Measurements from ENCODE around the gene ULBP1.
"Not testable (repeated sequence)": the region's sequence is repeated elsewhere in the genome, so short reads cannot be mapped to it uniquely, and the experiment has no call there.

Gene ULBP1

DNA sequence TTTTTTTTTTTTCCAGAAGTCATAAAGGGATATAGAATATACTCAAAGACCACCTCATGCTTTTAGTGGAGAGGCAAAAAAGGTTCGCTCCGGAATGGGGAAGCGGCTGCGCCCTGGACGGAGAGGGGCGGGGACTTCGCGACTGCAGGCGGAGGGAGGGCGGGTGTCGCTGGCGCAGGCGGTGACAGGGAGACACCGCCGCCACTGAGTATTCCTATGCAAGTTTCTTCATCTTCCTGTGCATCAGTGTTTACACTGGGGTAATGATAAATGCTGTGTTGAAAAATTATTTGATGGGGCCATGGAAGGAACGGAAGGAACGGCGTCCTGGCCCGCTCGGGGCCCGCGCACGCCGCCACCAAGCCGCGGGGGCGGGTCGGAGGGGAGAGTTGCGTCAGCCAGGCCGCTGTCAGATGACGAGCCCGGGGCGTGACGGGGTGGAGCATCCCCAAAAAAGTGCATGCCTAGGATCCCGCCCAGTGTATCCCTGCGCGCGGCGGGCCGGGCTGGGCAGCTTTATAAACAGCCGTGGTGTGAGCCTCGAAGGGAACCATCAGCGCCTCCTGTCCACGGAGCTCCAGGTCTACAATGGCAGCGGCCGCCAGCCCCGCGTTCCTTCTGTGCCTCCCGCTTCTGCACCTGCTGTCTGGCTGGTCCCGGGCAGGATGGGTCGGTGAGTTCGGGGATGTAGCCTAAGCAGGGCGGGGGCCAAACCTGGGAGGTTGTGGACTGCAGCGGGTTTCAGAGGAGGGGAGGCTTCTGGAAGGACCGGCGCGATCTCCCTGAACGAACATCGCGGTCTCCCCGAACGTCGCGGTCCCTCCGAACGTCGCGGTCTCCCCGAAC is at the start of gene ULBP1:
Gene ULBP1 (plus strand): TSS at position 482 of the 846 bp plus-strand sequence. CDS start 107 bp downstream, at position 589.
- peak within 1 kb of the TSS; percentile 70 for H3K27ac Mint-ChIP-seq
- H3K36me3 Mint-ChIP-seq: no peaks in the 10 kb centered on the region
- DNase-seq: peak; percentile 88
- H3K27me3 Mint-ChIP-seq: peaks cover 99% of the 10 kb centered on the region
- CTCF ChIA-PET: no interaction called here
- H3K4me1 Mint-ChIP-seq: peaks cover 30% of the 10 kb centered on the region
- no peaks in the 10 kb centered on the region for H3K9me3 Mint-ChIP-seq
- peak within 1 kb of the TSS; percentile 72 for H3K4me3 Mint-ChIP-seq

DNA sequence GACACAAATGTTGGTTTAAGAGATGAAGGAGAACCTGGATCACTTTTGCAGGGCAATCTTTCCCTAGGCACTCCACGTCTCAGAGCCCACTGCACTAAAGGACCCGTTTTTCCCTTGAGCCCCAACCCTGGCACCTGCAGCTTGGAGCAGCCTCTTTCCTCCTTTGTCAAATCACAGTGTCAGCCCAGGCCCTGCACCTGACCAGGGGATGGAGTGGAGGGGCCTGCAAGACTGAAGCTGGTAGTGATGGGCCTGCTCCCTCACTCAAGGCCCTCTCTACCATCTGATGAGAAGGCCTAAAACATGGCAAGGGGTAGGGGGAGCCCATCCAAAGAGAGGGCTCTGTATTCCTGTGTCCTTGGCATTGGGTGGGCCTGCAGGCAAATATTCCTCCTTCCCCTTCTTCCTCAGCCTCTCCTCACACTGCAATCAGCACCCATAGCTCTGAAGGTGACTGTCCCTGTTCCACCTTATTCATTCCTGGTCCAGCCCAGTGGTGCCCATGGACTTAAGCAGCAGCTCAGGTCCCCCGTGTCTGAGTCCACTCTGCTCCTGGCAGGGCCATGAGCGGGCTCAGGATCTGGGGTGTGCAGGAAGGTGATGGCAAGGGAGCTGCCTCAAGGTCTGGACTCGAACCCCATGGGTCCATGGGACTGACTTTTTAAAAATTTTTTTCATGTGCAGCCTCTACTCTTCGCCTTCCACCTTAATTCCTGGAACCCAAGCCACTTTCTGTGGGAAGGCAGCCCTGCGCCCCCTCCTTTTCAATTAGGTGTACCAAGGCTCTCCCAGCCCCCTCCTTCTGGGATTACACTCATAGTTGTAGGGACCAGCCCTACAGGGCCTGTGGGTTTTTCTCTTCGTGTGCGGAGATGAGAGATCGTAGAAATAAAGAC is 47.5 kb upstream of the ULBP1 start:
- Mint-ChIP-seq H3K36me3 (no peaks in the 10 kb centered on the region), H3K27ac (no peak overlapping the region), H3K9me3 (no peaks in the 10 kb centered on the region), H3K4me3 (no peak overlapping the region), H3K4me1 (no peaks in the 10 kb centered on the region), H3K27me3 (peaks cover 63% of the 10 kb centered on the region)
- CTCF ChIA-PET: interaction anchor here (0.9 kb wide), 1 partner anchor 76 kb away, joined by 3 read pairs; no protein-coding TSS in a partner anchor
- DNase-seq: no peak

DNA sequence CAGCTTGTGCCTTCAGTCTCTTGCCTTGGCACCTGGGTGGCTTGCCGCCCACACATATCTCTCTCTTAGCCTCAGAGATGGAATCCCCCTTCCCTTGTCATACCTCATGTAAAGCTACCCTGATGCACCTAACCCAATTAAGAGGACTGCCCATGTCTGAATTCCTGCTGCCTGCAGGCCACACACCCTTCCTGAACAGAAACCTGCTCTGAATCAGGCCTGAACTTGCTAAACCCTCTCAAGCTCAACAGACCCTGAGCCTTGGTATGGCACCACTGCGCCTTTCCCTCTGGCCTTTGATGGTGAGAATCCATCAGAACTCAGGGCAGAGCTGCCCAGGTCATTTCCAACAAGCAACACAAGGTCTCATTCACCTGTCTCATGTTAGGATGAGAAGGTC is 46.1 kb upstream of the ULBP1 start:
- Mint-ChIP-seq H3K36me3 (no peaks in the 10 kb centered on the region), H3K9me3 (no peaks in the 10 kb centered on the region), H3K27ac (no peak overlapping the region), H3K27me3 (peaks cover 72% of the 10 kb centered on the region), H3K4me3 (no peak overlapping the region), H3K4me1 (peaks cover 6% of the 10 kb centered on the region)
- CTCF ChIA-PET: interaction anchor here (1.5 kb wide), 1 partner anchor 77 kb away, joined by 6 read pairs; no protein-coding TSS in a partner anchor
- no peak for DNase-seq

DNA sequence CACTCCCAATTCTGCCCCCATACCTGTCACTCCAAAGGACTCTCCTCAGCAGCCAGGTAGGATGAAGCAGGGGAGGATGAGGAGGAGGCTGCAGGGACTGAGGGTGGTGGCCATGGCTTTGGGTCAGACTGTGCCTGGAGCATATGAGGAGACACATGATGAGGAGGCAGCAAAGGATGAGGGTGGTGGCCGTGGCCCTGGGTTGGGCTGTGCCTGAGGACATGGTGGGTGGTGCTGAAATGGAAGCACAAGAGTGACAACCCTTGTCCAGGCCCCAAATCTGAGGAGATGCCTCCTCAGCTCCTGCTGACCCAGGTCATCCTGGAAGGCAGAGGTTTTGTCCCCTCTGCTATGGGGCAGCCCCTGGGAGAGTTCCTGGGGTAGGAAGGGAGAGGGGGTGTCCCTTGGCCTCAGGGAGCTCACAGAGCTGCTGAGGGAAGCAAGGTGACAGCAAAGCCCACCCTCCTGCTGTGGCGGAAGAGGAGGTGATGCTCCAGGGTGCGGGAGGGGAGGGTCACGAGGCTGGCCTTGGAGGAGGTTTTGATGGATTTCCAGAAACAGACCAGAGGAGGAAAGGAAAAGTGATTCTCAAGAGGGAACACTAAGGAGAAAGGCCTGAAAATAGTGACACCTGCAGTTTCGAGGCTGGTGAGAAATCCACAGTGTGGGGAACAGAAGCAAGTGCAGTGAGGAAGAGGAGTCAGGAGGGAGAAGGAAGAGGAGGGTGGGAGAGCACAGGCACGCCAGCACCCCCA is 45.4 kb upstream of the ULBP1 start:
- H3K27ac Mint-ChIP-seq: no peak overlapping the region
- H3K4me1 Mint-ChIP-seq: peaks cover 12% of the 10 kb centered on the region
- H3K36me3 Mint-ChIP-seq: no peaks in the 10 kb centered on the region
- no peak for DNase-seq
- H3K4me3 Mint-ChIP-seq: no peak overlapping the region
- peaks cover 72% of the 10 kb centered on the region for H3K27me3 Mint-ChIP-seq
- no peaks in the 10 kb centered on the region for H3K9me3 Mint-ChIP-seq
- CTCF ChIA-PET: interaction anchor here (1.5 kb wide), 1 partner anchor 78 kb away, joined by 6 read pairs; no protein-coding TSS in a partner anchor

- CTCF ChIA-PET, H3K9me3 Mint-ChIP-seq, H3K4me3 Mint-ChIP-seq, H3K27ac Mint-ChIP-seq, DNase-seq, H3K36me3 Mint-ChIP-seq: not testable (repeated sequence)
- Mint-ChIP-seq H3K4me1 (peaks cover 20% of the 10 kb centered on the region), H3K27me3 (peaks cover 72% of the 10 kb centered on the region)
Observed at GRCh38 chr6:149919126-149919833, 44.5 kb upstream of the ULBP1 start.

GRCh38 chr6:149919834-149920225 is 43.9 kb upstream of the ULBP1 start:
- H3K27me3 Mint-ChIP-seq: peaks cover 74% of the 10 kb centered on the region
- H3K9me3 Mint-ChIP-seq: no peaks in the 10 kb centered on the region
- DNase-seq: no peak
- H3K36me3 Mint-ChIP-seq: no peaks in the 10 kb centered on the region
- H3K4me3 Mint-ChIP-seq: no peak overlapping the region
- CTCF ChIA-PET: no interaction called here
- H3K27ac Mint-ChIP-seq: no peak overlapping the region
- H3K4me1 Mint-ChIP-seq: peaks cover 21% of the 10 kb centered on the region

DNA sequence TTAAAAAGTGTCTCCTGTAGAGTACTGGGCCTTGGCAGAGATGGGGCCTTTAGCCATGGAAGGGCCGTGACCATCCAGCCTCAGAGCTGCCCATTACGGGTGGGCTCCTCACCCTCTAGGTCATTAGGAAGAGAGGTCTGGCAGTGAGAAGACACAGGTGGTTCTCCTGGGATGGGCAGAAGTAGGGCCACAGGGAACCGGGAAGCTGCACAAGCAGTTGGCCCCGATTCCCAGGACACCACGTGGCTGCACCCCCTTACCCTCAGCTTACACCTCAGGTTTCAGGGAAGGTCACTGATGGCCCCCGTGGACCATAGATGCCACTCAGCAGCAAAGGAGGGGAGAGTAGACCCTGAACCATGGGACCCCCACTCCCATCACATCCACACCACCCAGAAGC is 42.4 kb upstream of the ULBP1 start:
- Mint-ChIP-seq H3K4me3 (no peak overlapping the region), H3K27me3 (peaks cover 84% of the 10 kb centered on the region), H3K27ac (no peak overlapping the region), H3K9me3 (no peaks in the 10 kb centered on the region), H3K4me1 (peaks cover 30% of the 10 kb centered on the region), H3K36me3 (no peaks in the 10 kb centered on the region)
- DNase-seq: no peak
- CTCF ChIA-PET: interaction anchor here (1.2 kb wide), 1 partner anchor 86 kb away, joined by 3 read pairs; no protein-coding TSS in a partner anchor

GRCh38 chr6:149922091-149922490 is 41.7 kb upstream of the ULBP1 start:
- H3K36me3 Mint-ChIP-seq, H3K27ac Mint-ChIP-seq, H3K9me3 Mint-ChIP-seq, CTCF ChIA-PET, DNase-seq: not testable (repeated sequence)
- Mint-ChIP-seq H3K27me3 (peaks cover 84% of the 10 kb centered on the region), H3K4me1 (peaks cover 31% of the 10 kb centered on the region), H3K4me3 (peak overlapping the region; percentile 7)

GRCh38 chr6:149922642-149923326 is 41.0 kb upstream of the ULBP1 start, which contains the start of gene RAET1G:
Gene RAET1G, minus strand, starts transcription at chr6:149923121. Its CDS starts 111 bp downstream, at chr6:149923010.
- CTCF ChIA-PET: no interaction called here
- H3K27ac Mint-ChIP-seq: no peak within 1 kb of the TSS
- peak within 1 kb of the TSS; percentile 73 for H3K4me3 Mint-ChIP-seq
- peaks cover 33% of the 10 kb centered on the region for H3K4me1 Mint-ChIP-seq
- H3K36me3 Mint-ChIP-seq: no peaks in the 10 kb centered on the region
- no peaks in the 10 kb centered on the region for H3K9me3 Mint-ChIP-seq
- H3K27me3 Mint-ChIP-seq: peaks cover 89% of the 10 kb centered on the region
- DNase-seq: peak; percentile 93

- Mint-ChIP-seq H3K4me1 (peaks cover 33% of the 10 kb centered on the region), H3K9me3 (no peaks in the 10 kb centered on the region), H3K27ac (no peak overlapping the region), H3K4me3 (peak overlapping the region; percentile 73), H3K27me3 (peaks cover 89% of the 10 kb centered on the region), H3K36me3 (no peaks in the 10 kb centered on the region)
- CTCF ChIA-PET: interaction anchor here (1.0 to 2.6 kb wide), 6 partner anchors 81 to 94 kb away, joined by 3 to 20 read pairs (median 6); no protein-coding TSS in a partner anchor
- no peak for DNase-seq
Observed at GRCh38 chr6:149923327-149923986, 40.3 kb upstream of the ULBP1 start.

DNA sequence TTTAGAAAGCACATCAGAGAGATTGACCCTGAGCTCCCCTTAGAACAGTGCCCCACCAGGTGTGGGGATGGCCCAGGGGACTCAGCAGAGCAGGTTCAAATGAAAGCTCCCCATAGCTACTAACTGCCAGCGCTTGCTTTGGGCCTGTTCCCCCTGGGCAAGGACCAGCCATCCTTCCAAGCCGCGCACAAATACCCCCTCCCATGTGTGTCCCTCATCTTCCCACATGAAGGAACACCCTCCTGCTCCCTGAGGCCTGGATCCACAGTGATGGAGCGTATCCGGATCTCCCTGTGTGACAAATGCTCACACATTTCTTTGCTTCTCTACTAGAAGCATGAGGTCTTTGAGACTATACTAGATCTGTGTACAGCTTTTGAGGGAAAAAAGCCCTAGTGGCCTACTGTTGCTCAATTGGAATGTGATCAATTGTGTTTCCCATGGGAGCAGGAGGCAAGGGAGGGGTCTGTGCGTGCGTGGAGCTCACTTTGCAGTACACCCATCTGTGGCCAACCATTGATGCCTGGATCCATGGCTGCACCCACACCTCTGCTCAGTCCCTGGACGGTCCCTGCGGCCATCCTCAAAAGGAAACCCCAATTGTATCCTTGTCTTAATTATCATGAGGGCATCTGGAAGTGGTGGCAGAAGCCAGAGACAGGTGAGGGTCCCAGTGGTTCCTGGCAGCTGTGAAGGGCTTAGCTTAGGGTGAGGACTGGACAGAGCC is 39.4 kb upstream of the ULBP1 start:
- H3K4me1 Mint-ChIP-seq: peaks cover 33% of the 10 kb centered on the region
- peak overlapping the region; percentile 5 for H3K4me3 Mint-ChIP-seq
- no peaks in the 10 kb centered on the region for H3K9me3 Mint-ChIP-seq
- H3K36me3 Mint-ChIP-seq: no peaks in the 10 kb centered on the region
- CTCF ChIA-PET: interaction anchor here (1.0 to 2.6 kb wide), 10 partner anchors 54 to 188 kb away, joined by 3 to 20 read pairs (median 4); no protein-coding TSS in a partner anchor
- peaks cover 90% of the 10 kb centered on the region for H3K27me3 Mint-ChIP-seq
- no peak for DNase-seq
- no peak overlapping the region for H3K27ac Mint-ChIP-seq

DNA sequence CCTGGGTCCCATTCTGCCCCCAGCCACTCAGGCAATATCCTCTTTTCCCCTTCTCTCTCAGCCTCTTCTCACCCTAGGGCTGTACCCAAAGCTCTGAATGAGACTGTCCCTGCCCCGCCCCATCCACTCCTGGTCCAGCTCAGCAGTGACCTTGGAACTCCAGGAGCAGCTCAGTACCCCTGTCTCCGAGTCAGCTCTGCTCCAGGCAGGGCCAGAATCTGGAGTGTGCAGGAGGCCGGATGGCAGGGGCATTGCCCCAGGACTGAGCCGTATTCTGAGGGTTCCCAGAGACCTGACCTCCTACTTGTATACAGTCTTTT is 38.9 kb upstream of the ULBP1 start:
- H3K27ac Mint-ChIP-seq: no peak overlapping the region
- H3K36me3 Mint-ChIP-seq: no peaks in the 10 kb centered on the region
- peaks cover 33% of the 10 kb centered on the region for H3K4me1 Mint-ChIP-seq
- H3K9me3 Mint-ChIP-seq: no peaks in the 10 kb centered on the region
- CTCF ChIA-PET: interaction anchor here (1.0 to 2.6 kb wide), 8 partner anchors 55 to 188 kb away, joined by 3 to 20 read pairs (median 5); no protein-coding TSS in a partner anchor
- no peak overlapping the region for H3K4me3 Mint-ChIP-seq
- DNase-seq: no peak
- H3K27me3 Mint-ChIP-seq: peaks cover 94% of the 10 kb centered on the region

Data from activated naive CD4-positive, alpha-beta T cell treated with anti-CD3 and anti-CD28 coated beads, Interleukin-2, amount 10 ng/mL, durations not matched to agents 7 days and 5 days (primary cell).